ENCODE results near the gene ALPL.
A peak's percentile ranks its signal among the peaks of the same experiment; 100 is the strongest.
"Not testable (repeated sequence)": the region's sequence is repeated elsewhere in the genome, so short reads cannot be mapped to it uniquely, and the experiment has no call there.

Gene ALPL

GRCh38 chr1:21508580-21509350 is 458 bp upstream of the ALPL start:
- DNase-seq, result peak; percentile 45

GRCh38 chr1:21510113-21510493 is 880 bp downstream of the ALPL start:
- no peak for DNase-seq

- no peak for DNase-seq
Observed at GRCh38 chr1:21510885-21511578, 1.8 kb downstream of the ALPL start.

DNA sequence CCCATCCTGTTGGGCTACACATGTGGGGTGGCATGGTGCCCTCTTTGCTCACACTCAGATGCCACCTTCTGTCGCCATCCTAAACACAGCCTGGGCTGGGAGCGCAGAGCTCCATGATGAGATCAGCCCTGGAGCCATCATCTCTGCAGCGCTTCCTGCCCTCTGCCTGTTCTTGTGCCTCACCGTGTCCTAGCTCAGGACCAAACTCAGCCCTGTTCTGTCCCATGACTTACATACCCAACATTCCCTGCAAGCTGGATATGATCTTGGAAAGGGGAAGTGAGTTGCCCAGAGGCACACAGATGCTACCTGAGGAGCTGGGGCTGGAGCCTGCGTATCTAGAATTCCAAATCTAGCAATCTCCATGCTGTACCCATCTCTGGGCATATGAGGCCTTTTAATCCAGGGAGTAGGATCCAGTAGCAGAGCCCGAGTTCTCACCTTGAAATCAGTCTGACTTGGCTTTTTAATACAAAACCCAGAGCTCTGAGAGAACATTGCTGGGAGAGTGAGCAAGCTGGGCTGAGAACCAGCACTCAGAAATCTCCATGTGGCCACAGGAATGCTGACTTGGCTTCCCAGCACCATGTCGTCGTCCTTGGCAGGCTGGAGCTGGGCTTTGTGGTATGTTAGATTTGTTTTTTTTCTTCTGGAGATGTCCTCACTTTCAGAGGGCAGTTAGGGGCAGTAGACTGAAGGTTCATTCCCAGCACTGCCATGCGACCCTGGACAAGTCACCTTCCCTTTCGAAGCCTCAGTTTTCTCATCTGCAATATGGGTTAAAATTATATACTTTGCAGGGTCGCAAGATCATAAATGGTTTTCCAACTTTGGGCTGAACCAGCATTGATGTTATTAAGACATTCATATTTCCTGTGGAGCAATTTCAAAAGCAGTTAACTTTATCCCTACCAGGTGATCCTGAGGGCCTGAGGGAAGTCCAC is 2.6 kb downstream of the ALPL start:
- DNase-seq, result peak; percentile 94

GRCh38 chr1:21514245-21514644 is 5.0 kb downstream of the ALPL start:
- DNase-seq, result no peak

GRCh38 chr1:21517161-21517589 is 8.0 kb downstream of the ALPL start:
- DNase-seq, result no peak

- no peak for DNase-seq
Observed at GRCh38 chr1:21517660-21518480, 8.6 kb downstream of the ALPL start.

GRCh38 chr1:21518774-21519455 is 9.7 kb downstream of the ALPL start:
- no peak for DNase-seq

DNA sequence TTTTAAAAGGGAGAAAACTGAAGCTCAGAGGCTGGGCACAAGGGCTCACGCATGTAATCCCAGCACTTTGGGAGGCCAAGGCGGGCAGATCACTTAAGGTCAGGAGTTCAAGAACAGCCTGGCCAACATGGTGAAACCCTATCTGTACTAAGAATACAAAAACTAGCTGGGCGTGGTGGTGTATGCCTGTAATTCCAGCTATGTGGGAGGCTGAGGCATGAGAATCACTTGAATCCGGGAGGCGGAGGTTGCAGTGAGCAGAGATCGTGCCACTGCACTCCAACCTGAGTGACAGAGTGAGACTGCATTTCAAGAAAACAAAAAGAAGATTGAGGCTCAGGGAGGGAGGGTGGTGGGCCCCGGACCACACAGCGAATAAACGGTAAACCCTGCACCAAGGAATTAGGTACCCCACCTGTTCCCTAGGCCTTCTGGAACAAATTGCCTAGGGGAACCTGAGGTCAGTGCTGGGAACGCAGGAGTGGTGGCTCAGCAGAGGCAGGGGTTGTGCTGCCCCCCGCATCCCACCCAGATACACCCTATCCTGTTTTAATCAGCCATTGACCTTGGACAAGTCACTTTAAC is 10.4 kb downstream of the ALPL start:
- not testable (repeated sequence) for DNase-seq

GRCh38 chr1:21520899-21521716 is 11.9 kb downstream of the ALPL start:
- peak; percentile 48 for DNase-seq

- no peak for DNase-seq
Observed at GRCh38 chr1:21521717-21522060, 12.5 kb downstream of the ALPL start.

GRCh38 chr1:21522525-21523038 is 13.4 kb downstream of the ALPL start:
- DNase-seq, result no peak

DNA sequence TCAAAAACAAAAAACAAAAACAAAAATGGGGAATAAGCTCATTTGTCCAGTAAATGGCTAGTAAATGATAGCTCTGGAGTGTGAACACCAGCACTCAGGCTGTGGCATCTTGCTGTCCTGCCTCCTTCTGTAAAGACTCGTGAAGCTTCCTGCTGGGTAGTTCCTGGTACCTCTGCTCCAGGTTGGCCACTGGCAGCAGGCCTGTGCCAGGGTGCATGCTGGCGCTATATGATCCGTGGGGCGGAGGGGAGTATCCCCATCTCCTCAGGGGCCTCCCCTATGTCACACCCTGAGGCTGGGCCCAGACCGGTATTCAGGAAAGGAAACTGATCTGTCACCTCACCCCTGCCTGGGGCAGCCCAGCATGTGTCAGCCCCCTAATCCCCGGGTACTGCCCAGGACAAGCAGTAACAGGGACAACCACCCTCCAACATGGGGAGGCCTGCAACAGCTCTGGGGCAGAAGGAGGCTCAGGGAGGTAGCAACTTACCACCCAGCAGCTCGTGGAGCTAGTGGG is 14.1 kb downstream of the ALPL start:
- no peak for DNase-seq

DNA sequence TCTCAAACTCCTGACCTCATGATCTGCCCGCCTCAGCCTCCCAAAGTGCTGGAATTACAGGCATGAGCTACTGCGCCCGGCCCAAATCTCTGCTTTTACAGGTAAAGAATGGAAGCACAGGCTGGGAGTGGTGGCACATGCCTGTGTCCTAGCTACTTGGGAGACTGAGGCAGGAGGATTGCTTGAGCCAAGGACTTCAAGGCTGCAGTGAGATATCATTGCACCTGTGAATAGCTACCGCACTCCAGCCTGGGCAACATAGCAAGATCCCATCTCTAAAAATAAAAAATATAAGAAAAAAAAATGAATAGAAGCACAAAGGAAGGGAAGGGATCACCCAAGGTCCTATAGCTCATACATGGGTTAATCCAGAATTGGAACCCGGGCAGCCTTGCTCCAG is 15.0 kb downstream of the ALPL start:
- DNase-seq, result no peak

- DNase-seq, result no peak
Observed at GRCh38 chr1:21524686-21525339, 15.6 kb downstream of the ALPL start.

- no peak for DNase-seq
Observed at GRCh38 chr1:21525340-21525717, 16.1 kb downstream of the ALPL start.

DNA sequence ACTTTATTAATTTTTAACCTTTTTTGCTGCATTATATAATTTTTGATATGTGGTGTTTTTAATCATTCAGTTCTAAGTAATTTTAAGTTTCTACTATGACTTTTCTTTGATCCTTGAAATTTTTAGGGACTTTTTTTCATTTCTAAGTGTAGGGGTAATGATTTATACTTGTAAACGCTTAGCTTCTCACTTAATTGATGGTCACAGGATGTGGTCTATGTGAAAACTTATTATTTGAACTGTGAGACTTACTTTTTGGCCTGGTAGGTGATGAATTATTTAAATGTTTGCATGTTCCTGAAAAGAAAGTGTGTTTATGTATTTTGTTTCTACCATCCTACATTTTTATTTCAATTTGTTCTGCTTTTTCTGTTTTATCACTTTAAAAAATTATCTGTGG is 17.2 kb downstream of the ALPL start:
- DNase-seq, result no peak

DNA sequence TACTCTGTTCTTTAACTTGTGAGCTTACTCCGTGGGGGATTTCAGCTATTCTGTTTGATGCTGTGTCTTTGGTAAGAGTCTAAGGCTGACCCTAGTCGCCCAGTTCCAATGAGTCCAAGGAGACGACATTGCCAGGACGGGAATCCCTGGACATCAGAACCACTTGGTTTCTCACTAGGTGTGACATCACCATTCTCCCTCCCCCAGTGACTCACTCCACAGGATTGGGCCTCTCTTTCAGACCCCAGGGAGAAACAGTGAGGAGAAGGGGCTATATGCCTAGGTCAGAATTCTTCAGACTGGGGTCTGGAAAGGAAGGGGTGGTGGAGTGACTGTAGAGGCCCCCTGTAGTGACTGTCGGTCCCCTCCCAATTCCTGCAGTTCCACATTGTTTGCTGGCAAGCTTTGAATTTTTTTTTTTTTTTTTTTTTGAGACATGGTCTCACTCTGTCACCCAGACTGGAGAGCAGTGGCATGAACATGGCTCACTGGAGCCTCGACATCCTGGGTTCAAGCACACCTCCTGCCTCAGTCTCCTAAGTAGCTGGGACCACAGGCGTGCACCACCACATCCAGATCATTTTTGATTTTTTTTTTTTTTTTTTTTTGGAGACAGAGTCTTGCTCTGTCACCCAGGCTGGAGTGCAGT is 21.3 kb downstream of the ALPL start:
- DNase-seq, result no peak

- DNase-seq, result no peak
Observed at GRCh38 chr1:21531241-21531640, 22.0 kb downstream of the ALPL start.
